T-helper 2 cell treated with Interferon-gamma antibody and Interleukin-4, amounts not matched to agents 5 μg/mL and 100 μg/mL, for 36 hours (primary cell): ENCODE data around the gene PRKAR1B.
A peak's percentile ranks its signal among the peaks of the same experiment; 100 is the strongest.

Source experiments
- DNase-seq: peaks from one replicate; pipeline ENCODE4 v3.0.0; 2021; ENCODE audit warnings: low spot score
- H3K27ac Mint-ChIP-seq: one replicate; pipeline ENCODE4 v1.8.0; 2021; ENCODE audit warnings: mild to moderate bottlenecking, mixed read lengths
- H3K27me3 Mint-ChIP-seq: one replicate; pipeline ENCODE4 v1.8.0; 2021; ENCODE audit warnings: low read depth, mixed read lengths
- H3K36me3 Mint-ChIP-seq: one replicate; pipeline ENCODE4 v1.8.0; 2021; ENCODE audit warnings: low read depth, mixed read lengths
- H3K4me1 Mint-ChIP-seq: one replicate; pipeline ENCODE4 v1.8.0; 2021; ENCODE audit warnings: low read depth, mixed read lengths
- H3K4me3 Mint-ChIP-seq: one replicate; pipeline ENCODE4 v1.8.0; 2022; ENCODE audit warnings: mild to moderate bottlenecking, moderate library complexity, mixed read lengths
- H3K9me3 Mint-ChIP-seq: one replicate; pipeline ENCODE4 v1.8.0; 2021; ENCODE audit warnings: mixed read lengths

The PRKAR1B gene

DNA sequence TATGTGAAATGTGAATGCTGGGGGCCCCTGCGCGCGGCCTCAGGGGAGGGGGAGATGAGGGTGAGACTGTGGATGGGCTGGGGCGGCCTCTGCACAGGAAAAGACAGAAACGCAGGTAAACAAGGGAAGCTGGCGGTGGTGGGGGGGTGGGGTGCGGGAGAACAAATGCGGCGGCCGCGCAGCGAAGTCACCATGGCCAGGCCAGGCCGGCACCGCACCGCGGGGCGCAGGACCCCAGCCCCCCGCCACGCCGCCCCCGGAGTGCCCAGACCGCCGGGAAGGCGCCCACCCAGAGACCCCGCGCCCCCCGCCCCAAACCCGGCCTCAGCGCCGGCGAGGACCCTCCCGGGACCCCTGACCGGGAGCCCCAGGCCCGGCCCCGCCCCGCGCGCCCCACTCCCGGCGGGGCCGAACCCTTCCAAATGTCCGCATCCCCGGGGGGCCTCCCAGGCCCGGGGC is 15.1 kb downstream of the PRKAR1B start:
- Mint-ChIP-seq H3K4me3 (no peak overlapping the region), H3K9me3 (no peaks in the 10 kb centered on the region)
- DNase-seq: no peak

DNA sequence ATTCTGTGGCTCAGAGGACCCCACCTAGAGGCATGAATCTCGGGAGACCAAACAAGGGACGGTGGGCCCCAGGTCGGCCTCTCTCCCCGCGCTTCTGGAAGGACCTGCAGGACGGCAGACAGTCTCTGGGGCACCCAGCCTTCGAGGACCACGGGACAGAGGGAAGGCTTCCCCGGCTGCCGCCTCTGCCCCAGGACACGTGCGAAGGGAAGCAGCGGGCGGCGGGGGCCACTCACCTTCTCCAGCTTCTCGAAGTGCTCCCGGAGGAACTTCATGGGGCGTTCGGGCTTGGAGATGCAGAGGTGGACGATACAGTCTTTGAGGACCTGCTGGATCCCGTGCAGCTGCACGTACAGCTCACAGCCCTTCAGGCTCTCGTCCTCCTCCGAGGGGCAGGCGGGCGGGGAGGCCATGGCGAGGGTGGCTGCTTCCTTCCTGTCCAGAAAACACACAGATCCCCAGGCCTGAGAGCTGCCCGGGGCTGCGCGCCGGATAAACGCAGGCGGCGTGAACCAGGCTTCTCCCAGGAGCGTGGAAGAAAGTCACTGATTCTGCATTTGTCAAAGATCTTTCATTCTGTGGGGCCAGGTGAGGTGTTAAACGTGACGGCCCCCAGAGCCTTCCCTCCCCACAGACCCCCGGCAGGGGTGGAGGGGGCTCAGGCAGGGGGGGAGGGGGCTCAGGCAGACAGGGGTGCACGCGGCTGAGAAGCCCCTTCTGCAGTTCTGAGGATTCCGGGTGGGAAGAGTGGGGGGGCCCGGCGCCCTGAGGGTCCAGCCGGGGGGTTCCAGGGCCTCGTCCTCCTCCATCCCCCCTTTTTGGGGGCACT is 15.8 kb downstream of the PRKAR1B start:
- Mint-ChIP-seq H3K4me1 (peaks cover 1% of the 10 kb centered on the region), H3K27me3 (peaks cover 5% of the 10 kb centered on the region), H3K9me3 (no peaks in the 10 kb centered on the region), H3K36me3 (peaks cover 13% of the 10 kb centered on the region), H3K27ac (no peak overlapping the region), H3K4me3 (peak overlapping the region; percentile 45)
- DNase-seq: no peak

More for the DNA sequence above, 15.1 kb downstream of the PRKAR1B start:
- Mint-ChIP-seq H3K27ac (no peak overlapping the region), H3K27me3 (peaks cover 5% of the 10 kb centered on the region), H3K36me3 (peaks cover 13% of the 10 kb centered on the region), H3K4me1 (peaks cover 1% of the 10 kb centered on the region)

DNA sequence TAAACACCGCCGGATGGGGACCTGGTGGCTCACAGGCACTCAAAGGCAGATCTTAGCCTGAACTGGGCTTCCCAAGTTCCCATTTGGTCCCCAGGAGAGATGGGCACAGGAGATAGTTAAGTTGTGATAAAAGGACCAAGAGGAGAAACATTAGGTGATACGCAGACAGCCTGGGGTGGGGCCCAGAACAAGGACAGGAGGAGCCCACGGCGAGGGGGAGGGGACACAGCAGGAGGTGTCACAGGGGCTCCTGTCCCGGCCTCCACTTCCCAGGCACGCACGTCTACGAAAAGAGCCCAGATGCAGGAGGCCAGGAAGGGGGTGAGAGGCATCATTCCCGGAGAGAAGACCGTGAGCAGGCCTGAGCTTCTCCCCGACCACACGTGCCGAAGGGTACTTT is 16.9 kb downstream of the PRKAR1B start:
- peaks cover 5% of the 10 kb centered on the region for H3K27me3 Mint-ChIP-seq
- no peak overlapping the region for H3K27ac Mint-ChIP-seq
- no peak overlapping the region for H3K4me3 Mint-ChIP-seq
- no peaks in the 10 kb centered on the region for H3K9me3 Mint-ChIP-seq
- no peak for DNase-seq
- peaks cover 1% of the 10 kb centered on the region for H3K4me1 Mint-ChIP-seq
- peaks cover 13% of the 10 kb centered on the region for H3K36me3 Mint-ChIP-seq

DNA sequence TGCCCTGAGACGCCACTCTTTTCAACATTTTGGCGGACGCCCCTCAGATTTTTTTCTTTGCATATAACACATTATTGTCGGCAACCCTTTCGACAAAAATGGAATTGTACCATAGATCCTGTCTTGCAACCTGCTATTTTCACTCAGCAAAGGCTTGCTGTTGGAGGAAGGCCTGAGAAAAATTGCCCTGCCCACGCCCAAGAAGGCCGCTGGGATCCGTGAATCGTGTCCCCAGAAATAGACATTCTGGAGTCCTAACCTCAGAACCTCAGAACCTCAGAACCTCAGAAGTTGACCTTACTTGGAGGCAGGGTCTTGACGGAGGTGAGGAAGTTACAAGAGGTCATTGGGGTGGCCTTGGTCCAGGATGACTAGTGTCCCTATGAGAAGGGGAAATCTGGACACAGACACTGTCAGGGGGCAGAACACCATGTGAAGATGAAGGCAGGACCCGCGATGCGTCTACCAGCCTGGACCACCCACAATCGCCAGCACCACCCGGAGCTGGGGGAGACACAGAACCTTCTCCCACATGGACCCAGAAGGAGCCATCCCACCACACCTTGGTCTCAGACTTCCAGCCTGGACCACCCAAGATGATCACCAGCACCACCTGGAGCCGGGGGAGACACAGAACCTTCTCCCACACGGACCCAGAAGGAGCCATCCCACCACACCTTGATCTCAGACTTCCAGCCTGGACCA is 19.6 kb downstream of the PRKAR1B start:
- no peak for DNase-seq
- Mint-ChIP-seq H3K4me3 (no peak overlapping the region), H3K9me3 (peaks cover 14% of the 10 kb centered on the region), H3K36me3 (peaks cover 21% of the 10 kb centered on the region), H3K27me3 (no peaks in the 10 kb centered on the region), H3K4me1 (no peaks in the 10 kb centered on the region), H3K27ac (no peak overlapping the region)

DNA sequence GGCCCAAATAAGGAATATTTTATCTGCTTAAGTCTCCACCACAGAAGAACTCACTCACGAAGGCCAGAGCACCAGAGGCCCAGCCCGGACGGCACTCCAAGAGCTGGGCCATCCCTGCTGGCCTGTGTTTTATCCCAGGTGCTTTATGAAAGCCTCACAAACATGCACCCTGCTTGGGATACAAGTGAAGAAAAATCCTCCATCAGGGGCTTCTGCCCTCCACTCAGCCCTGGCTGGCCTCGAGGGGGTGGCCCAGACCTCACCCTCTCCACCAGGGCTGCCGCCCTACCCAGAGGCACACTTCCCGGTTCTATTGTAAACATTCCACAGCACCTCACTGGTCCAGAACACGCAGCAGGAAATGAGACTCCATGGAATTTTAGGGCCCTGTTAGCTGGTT is 20.4 kb downstream of the PRKAR1B start:
- Mint-ChIP-seq H3K36me3 (peaks cover 25% of the 10 kb centered on the region), H3K4me1 (no peaks in the 10 kb centered on the region), H3K4me3 (no peak overlapping the region), H3K27ac (no peak overlapping the region), H3K9me3 (peaks cover 20% of the 10 kb centered on the region), H3K27me3 (no peaks in the 10 kb centered on the region)
- DNase-seq: no peak

DNA sequence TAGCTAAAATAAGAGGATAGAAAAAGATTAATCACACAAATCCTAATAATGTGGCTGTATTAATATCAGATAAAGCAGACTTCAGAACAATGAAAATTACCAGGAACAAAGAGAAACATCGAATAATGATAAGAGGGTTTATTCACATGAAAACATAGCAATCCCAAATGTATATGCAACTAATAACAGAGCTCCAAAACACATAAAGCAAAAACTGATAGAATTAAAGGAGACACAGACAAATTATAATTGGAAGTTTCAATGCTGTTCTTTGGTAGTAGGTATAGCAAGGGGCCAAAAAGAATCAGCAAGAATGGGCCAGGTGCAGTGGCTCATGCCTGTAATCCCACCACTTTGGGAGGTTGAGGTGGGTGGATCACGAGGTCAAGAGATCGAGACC is 24.0 kb downstream of the PRKAR1B start:
- Mint-ChIP-seq H3K27me3 (no peaks in the 10 kb centered on the region), H3K4me1 (no peaks in the 10 kb centered on the region), H3K9me3 (peaks cover 25% of the 10 kb centered on the region), H3K27ac (no peak overlapping the region), H3K36me3 (peaks cover 28% of the 10 kb centered on the region), H3K4me3 (no peak overlapping the region)
- no peak for DNase-seq

DNA sequence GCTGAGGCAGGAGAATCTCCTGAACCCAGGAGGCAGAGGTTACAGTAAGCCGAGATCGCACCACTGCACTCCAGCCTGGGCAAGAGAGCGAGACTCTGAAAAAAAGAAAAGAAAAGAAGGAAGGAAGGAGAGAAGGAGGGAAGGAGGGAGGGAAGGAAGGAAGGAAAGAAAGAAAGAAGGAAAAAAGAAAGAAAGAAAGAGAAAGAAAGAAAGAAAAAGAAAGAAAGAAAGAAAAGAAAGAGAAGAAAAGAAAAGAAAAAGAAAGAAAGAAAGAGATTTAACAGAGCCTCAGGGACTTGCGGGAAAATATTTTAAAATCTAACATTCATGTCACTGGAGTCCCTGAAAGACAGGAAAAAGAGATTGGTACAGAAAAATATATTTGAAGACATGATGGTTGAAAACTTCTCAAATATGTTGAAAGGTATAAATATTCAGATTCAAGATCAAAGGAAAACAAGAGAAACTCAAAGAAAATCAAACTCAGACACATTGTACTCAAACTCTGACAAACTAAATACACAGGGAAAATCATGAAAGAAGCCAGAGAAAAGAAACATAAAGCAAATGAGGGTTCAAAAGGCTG is 25.9 kb downstream of the PRKAR1B start:
- Mint-ChIP-seq H3K27ac (no peak overlapping the region), H3K4me1 (no peaks in the 10 kb centered on the region), H3K27me3 (no peaks in the 10 kb centered on the region), H3K4me3 (no peak overlapping the region), H3K36me3 (peaks cover 23% of the 10 kb centered on the region), H3K9me3 (peaks cover 25% of the 10 kb centered on the region)
- no peak for DNase-seq

DNA sequence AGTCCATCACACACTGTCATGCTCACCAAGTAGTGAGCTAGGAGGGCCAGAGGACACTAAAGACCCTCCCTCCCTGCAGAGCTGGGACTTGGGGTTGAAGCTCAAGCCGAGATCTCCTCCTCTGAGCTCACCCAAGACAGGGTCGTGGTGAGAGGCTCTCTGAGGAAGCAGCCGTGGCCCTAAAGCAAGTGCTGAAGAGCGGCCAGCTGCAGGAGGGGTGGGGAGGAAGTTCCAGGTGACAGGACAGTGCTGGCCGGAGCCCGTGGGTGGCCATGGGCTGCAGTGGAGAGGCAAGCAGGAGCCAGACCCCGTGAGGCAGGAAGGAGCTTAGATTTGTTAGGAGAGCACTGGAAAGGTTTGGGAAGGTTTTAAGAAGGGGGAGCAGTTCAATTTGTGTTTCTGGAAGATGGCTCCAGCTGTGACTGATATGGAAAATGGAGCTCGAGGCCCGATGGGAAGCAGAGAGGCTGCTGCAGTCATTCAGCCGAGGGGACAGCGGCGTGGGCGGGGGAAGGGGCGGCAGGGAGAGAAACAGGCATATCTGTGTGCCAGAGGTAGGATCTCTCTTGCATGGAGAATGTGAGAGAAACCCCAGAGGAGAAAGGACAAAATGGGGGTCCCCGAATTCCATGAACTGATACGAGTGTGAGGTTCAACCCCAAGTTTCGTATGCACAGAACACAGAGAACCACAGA is 27.5 kb downstream of the PRKAR1B start:
- H3K9me3 Mint-ChIP-seq: peaks cover 25% of the 10 kb centered on the region
- no peak overlapping the region for H3K4me3 Mint-ChIP-seq
- H3K27ac Mint-ChIP-seq: no peak overlapping the region
- H3K4me1 Mint-ChIP-seq: no peaks in the 10 kb centered on the region
- H3K27me3 Mint-ChIP-seq: no peaks in the 10 kb centered on the region
- peaks cover 23% of the 10 kb centered on the region for H3K36me3 Mint-ChIP-seq
- DNase-seq: no peak

DNA sequence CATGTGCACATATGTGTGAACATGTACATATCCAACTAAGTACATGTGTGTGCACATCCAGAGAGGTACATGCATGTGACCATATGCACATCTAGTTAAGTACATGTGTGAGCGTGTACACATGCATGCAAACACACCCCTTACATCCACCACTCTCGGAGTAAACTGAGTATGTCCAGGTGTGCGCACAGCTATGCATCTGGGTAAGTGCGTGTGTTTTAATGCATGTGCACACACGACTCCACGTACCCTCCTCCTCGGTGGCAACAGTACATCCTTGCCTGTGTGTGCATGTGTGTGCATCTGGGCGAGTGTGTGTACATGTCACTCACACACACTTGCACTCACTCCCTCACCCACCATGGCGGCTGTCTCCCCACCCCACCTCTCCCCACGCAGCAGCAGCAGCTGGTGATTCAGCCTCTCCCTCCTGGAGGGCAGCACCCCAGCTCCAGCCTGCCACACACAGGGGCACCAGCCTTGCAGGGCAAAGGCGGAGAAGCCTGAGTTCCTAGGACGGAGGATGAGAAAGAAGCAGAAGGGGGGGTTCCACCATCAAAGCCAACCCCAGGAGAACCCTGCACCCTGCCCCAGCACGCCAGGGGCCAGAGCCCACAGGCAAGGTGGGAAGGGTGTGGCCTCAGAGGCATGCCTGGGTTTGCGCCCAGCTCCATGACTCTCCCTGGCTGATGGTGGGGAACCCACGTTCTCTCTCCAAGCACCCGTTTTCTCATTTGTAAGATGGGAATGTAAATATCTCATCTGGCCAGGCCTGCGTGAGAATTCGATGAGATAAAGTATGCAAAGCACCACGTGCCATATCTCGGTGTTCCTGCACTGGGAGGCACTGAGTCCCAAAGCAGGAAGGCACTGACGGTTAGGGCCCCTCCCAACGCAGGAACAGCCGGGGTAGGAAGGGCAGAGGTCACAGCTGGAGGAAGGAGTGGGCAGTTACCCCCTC is 28.3 kb downstream of the PRKAR1B start:
- no peaks in the 10 kb centered on the region for H3K4me1 Mint-ChIP-seq
- no peak overlapping the region for H3K27ac Mint-ChIP-seq
- H3K36me3 Mint-ChIP-seq: peaks cover 19% of the 10 kb centered on the region
- no peak overlapping the region for H3K4me3 Mint-ChIP-seq
- no peak for DNase-seq
- peaks cover 20% of the 10 kb centered on the region for H3K9me3 Mint-ChIP-seq
- H3K27me3 Mint-ChIP-seq: no peaks in the 10 kb centered on the region

DNA sequence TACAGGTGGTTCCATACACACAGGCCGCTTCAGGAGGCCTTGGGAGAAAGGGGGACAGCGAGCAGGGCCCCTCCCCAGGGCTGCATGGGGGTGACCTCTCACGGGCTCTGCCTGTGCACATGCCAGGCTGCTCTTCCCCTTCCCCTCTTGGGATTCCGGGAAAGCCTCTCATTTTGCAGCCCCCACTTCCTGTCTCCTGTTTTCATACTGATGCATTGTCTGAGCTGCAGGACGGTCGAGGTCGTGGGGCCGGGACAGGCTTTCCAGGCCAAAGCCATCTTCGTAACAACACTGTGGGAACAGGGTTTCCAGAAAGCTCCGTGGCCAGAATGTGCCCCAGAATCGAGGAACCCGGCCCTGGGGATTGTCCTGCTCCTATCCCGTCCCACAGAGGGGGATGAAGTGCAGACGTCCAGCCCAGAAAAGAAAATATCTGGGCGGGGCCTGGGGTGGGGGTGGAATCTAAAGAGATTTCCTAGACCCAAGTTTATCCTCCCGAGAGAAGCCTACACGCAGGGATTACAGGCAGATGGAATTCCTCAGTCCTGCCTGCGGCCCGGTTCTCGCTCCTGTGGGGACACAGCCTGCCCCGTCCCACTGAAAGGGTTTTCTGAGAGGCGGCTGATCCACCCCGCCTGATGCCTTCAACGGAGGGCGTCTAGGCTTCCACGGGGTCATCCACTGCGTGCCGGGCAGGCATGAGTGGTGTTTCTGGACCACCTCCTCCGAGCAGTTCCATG is 30.1 kb downstream of the PRKAR1B start:
- H3K36me3 Mint-ChIP-seq: peaks cover 15% of the 10 kb centered on the region
- no peak overlapping the region for H3K4me3 Mint-ChIP-seq

DNA sequence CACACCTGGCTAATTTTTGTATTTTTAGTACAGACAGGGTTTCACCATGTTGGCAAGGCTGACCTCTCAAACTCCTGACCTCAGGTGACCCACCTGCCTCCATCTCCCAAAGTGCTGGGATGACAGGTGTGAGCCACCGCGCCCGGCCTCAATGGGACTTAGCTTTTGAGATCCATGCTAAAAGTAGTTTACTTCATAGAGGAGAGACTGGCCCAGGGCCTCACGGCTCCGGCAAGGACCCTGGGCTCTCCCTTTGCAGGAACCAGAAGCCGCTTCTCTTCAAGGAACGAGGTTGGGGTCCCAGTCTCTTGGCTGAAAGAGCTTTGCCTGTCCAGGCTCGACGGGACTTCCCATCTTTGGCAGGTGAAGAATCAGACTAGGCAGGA is 30.7 kb downstream of the PRKAR1B start:
- Mint-ChIP-seq H3K27me3 (no peaks in the 10 kb centered on the region), H3K4me3 (no peak overlapping the region), H3K9me3 (peaks cover 7% of the 10 kb centered on the region), H3K4me1 (no peaks in the 10 kb centered on the region), H3K27ac (no peak overlapping the region), H3K36me3 (peaks cover 17% of the 10 kb centered on the region)
- DNase-seq: no peak

More for the DNA sequence above, 30.1 kb downstream of the PRKAR1B start:
- DNase-seq: no peak
- Mint-ChIP-seq H3K9me3 (peaks cover 8% of the 10 kb centered on the region), H3K4me1 (no peaks in the 10 kb centered on the region), H3K27me3 (no peaks in the 10 kb centered on the region), H3K27ac (no peak overlapping the region)

DNA sequence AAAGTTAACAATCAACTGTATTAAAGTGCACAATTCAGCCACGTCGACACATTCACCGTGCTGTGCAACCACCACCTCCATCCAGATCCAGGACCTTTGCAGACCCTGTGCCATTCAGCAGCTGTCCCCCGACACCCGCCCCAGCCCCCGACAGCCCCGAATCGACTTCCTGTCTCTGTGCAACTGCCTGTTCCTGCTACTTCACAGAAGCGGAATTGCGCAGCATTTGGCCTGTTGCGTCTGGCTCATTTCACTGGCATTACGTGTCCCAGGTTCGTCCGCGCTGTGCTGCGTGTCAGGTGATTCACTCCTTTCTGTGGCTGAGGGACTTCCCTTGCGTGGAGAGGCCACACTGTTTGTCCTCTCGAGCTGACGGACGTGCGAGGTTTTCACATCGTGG is 33.8 kb downstream of the PRKAR1B start:
- no peak for DNase-seq
- H3K27ac Mint-ChIP-seq: no peak overlapping the region
- peaks cover 17% of the 10 kb centered on the region for H3K9me3 Mint-ChIP-seq
- H3K4me1 Mint-ChIP-seq: no peaks in the 10 kb centered on the region
- no peak overlapping the region for H3K4me3 Mint-ChIP-seq
- peaks cover 17% of the 10 kb centered on the region for H3K36me3 Mint-ChIP-seq
- no peaks in the 10 kb centered on the region for H3K27me3 Mint-ChIP-seq
